ENCODE results near the gene INO80.

The INO80 gene

GRCh38 chr15:40936234-40936708 is 179.8 kb downstream of the INO80 start:
- Histone ChIP-seq H3K9me3 (ENCODE audit: insufficient read depth, low read depth, low read length) (no peaks in the 10 kb centered on the region), H3K9ac (ENCODE audit: low read depth, low read length, poor library complexity, severe bottlenecking) (no peak overlapping the region), H4K20me1 (ENCODE audit: insufficient read depth, low read length, poor library complexity, severe bottlenecking) (no peaks in the 10 kb centered on the region), H3K4me1 (ENCODE audit: insufficient read depth, low read length, poor library complexity, severe bottlenecking) (peaks cover 30% of the 10 kb centered on the region), H3K4me3 (ENCODE audit: low read length, poor library complexity, severe bottlenecking) (no peak overlapping the region), H3K9me2 (replicated peaks; ENCODE audit: low read depth, low read length) (no peaks in the 10 kb centered on the region), H3K36me3 (ENCODE audit: insufficient read depth, low read length) (no peaks in the 10 kb centered on the region), H3F3A (ENCODE audit: low read depth) (peaks cover 10% of the 10 kb centered on the region; the same call in 1 of the 2 replicates), H2AFZ (ENCODE audit: low read length) (no peak overlapping the region), H3K27me3 (ENCODE audit: insufficient read depth, low read length, poor library complexity, severe bottlenecking) (no peaks in the 10 kb centered on the region), H3K4me2 (ENCODE audit: low read depth, low read length, poor library complexity, severe bottlenecking) (no peak overlapping the region), H3K79me2 (ENCODE audit: insufficient read depth, low read length) (no peaks in the 10 kb centered on the region)
- TF ChIP-seq CTCF (conservative IDR thresholded peaks at IDR 0.05; ENCODE audit: low read length) (no peak), EZH2phosphoT487 (IDR thresholded peaks at IDR 0.05; ENCODE audit: borderline replicate concordance) (no peak)

GRCh38 chr15:40934457-40934856 is 181.6 kb downstream of the INO80 start:
- Histone ChIP-seq H4K20me1 (ENCODE audit: insufficient read depth, low read length, poor library complexity, severe bottlenecking) (no peaks in the 10 kb centered on the region), H3F3A (ENCODE audit: low read depth) (no peaks in the 10 kb centered on the region), H3K9me2 (replicated peaks; ENCODE audit: low read depth, low read length) (no peaks in the 10 kb centered on the region), H3K4me2 (ENCODE audit: low read depth, low read length, poor library complexity, severe bottlenecking) (no peak overlapping the region), H3K36me3 (ENCODE audit: insufficient read depth, low read length) (no peaks in the 10 kb centered on the region), H3K9me3 (ENCODE audit: insufficient read depth, low read depth, low read length) (no peaks in the 10 kb centered on the region), H2AFZ (ENCODE audit: low read length) (no peak overlapping the region), H3K79me2 (ENCODE audit: insufficient read depth, low read length) (no peaks in the 10 kb centered on the region), H3K4me1 (ENCODE audit: insufficient read depth, low read length, poor library complexity, severe bottlenecking) (peaks cover 20% of the 10 kb centered on the region), H3K9ac (ENCODE audit: low read depth, low read length, poor library complexity, severe bottlenecking) (no peak overlapping the region), H3K4me3 (ENCODE audit: low read length, poor library complexity, severe bottlenecking) (no peak overlapping the region), H3K27me3 (ENCODE audit: insufficient read depth, low read length, poor library complexity, severe bottlenecking) (no peaks in the 10 kb centered on the region)
- no peak for TF ChIP-seq CTCF (conservative IDR thresholded peaks at IDR 0.05; ENCODE audit: low read length)
- no peak for TF ChIP-seq EZH2phosphoT487 (IDR thresholded peaks at IDR 0.05; ENCODE audit: borderline replicate concordance)

GRCh38 chr15:40933517-40933902 is 182.6 kb downstream of the INO80 start:
- peak overlapping the region; percentile 33 for H3K9ac ChIP-seq (ENCODE audit: low read depth, low read length, poor library complexity, severe bottlenecking)
- H3K4me1 ChIP-seq (ENCODE audit: insufficient read depth, low read length, poor library complexity, severe bottlenecking) = peaks cover 25% of the 10 kb centered on the region
- H3K9me3 ChIP-seq (ENCODE audit: insufficient read depth, low read depth, low read length) = no peaks in the 10 kb centered on the region
- no peaks in the 10 kb centered on the region for H3K27me3 ChIP-seq (ENCODE audit: insufficient read depth, low read length, poor library complexity, severe bottlenecking)
- H3K4me3 ChIP-seq (ENCODE audit: low read length, poor library complexity, severe bottlenecking) = no peak overlapping the region
- peak overlapping the region; percentile 63 for H3K4me2 ChIP-seq (ENCODE audit: low read depth, low read length, poor library complexity, severe bottlenecking)
- H3K36me3 ChIP-seq (ENCODE audit: insufficient read depth, low read length) = no peaks in the 10 kb centered on the region
- TF ChIP-seq CTCF (conservative IDR thresholded peaks at IDR 0.05; ENCODE audit: low read length) = no peak
- TF ChIP-seq EZH2phosphoT487 (IDR thresholded peaks at IDR 0.05; ENCODE audit: borderline replicate concordance) = no peak
- H4K20me1 ChIP-seq (ENCODE audit: insufficient read depth, low read length, poor library complexity, severe bottlenecking) = no peaks in the 10 kb centered on the region
- H3K79me2 ChIP-seq (ENCODE audit: insufficient read depth, low read length) = no peaks in the 10 kb centered on the region
- H3K9me2 ChIP-seq (replicated peaks; ENCODE audit: low read depth, low read length) = no peaks in the 10 kb centered on the region
- no peaks in the 10 kb centered on the region for H3F3A ChIP-seq (ENCODE audit: low read depth)
- no peak overlapping the region for H2AFZ ChIP-seq (ENCODE audit: low read length)

All from Loucy (cell line).